WTC11 (cell line): ENCODE data around the gene AQP12A.

Source experiments
- ETV6 ChIP-seq: sonication (generic); formaldehyde crosslinking; IDR thresholded peaks from 2 replicates; pipeline ENCODE4 v1.8.1; 2022; ENCODE audit warnings: mild to moderate bottlenecking, missing genetic modification reagents
- FOXP1 ChIP-seq: sonication (generic); formaldehyde crosslinking; IDR thresholded peaks from 2 replicates; pipeline ENCODE4 v1.8.0; 2022; ENCODE audit warnings: missing genetic modification reagents, mild to moderate bottlenecking, moderate library complexity, borderline replicate concordance
- IRF1 ChIP-seq: sonication (generic); formaldehyde crosslinking; IDR thresholded peaks from 2 replicates; pipeline ENCODE4 v1.8.0; 2023; ENCODE audit warnings: missing genetic modification reagents
- SP1 ChIP-seq: sonication (generic); formaldehyde crosslinking; conservative IDR thresholded peaks from 2 replicates; pipeline ENCODE4 v1.8.1; 2022; ENCODE audit warnings: missing genetic modification reagents
- ZNF121 ChIP-seq: sonication (generic); formaldehyde crosslinking; IDR thresholded peaks from 2 replicates; pipeline ENCODE4 v1.8.0; 2023; ENCODE audit warnings: missing genetic modification reagents
- TF ChIP-seq, protein P1 (sequence below): fragments of 200-600 bp; IDR thresholded peaks from 2 replicates; pipeline ENCODE4 v1.8.0; 2022; ENCODE audit warnings: antibody characterized with exemption
- TF ChIP-seq, protein P2 (sequence below): sonication (generic); formaldehyde crosslinking; conservative IDR thresholded peaks from 2 replicates; pipeline ENCODE4 v1.8.1; 2022; ENCODE audit warnings: mild to moderate bottlenecking, missing genetic modification reagents
- TF ChIP-seq, protein P3 (sequence below): sonication (generic); formaldehyde crosslinking; IDR thresholded peaks from 2 replicates; pipeline ENCODE4 v1.8.1; 2022; ENCODE audit warnings: low read depth, missing genetic modification reagents, borderline replicate concordance
- TF ChIP-seq, protein P4 (sequence below): sonication (generic); formaldehyde crosslinking; IDR thresholded peaks from 2 replicates; pipeline ENCODE4 v1.8.0; 2022; ENCODE audit warnings: mild to moderate bottlenecking, missing genetic modification reagents

DNA sequence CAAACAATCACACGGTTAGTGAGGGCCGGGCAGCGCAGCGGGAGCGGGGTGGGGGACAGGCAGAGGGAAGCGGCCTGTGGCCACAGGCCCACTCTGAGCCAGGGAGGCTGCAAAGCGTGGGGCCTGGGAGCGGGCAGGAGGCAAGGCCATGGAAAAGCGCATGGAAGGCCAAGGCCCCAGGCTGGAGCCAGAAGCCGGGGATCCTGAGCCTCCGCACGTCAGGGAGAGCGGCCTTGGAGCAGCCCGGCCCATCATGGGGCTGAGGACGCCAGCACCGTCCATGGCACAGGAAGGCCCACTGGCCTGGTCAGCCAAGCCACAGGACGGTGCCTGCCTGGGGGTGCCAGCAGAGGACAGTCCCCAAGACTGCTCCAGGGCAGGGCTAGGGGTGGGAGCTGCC, 43.1 kb downstream of the AQP12A start:
- no peak for TF ChIP-seq FOXP1
- TF ChIP-seq, protein P1, sequence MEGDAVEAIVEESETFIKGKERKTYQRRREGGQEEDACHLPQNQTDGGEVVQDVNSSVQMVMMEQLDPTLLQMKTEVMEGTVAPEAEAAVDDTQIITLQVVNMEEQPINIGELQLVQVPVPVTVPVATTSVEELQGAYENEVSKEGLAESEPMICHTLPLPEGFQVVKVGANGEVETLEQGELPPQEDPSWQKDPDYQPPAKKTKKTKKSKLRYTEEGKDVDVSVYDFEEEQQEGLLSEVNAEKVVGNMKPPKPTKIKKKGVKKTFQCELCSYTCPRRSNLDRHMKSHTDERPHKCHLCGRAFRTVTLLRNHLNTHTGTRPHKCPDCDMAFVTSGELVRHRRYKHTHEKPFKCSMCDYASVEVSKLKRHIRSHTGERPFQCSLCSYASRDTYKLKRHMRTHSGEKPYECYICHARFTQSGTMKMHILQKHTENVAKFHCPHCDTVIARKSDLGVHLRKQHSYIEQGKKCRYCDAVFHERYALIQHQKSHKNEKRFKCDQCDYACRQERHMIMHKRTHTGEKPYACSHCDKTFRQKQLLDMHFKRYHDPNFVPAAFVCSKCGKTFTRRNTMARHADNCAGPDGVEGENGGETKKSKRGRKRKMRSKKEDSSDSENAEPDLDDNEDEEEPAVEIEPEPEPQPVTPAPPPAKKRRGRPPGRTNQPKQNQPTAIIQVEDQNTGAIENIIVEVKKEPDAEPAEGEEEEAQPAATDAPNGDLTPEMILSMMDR: no peak
- no peak for TF ChIP-seq IRF1 (CRISPR knock-in tag)
- TF ChIP-seq, protein P2, sequence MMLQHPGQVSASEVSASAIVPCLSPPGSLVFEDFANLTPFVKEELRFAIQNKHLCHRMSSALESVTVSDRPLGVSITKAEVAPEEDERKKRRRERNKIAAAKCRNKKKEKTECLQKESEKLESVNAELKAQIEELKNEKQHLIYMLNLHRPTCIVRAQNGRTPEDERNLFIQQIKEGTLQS (CRISPR knock-in tag): no peak
- TF ChIP-seq ETV6 (CRISPR knock-in tag): no peak
- TF ChIP-seq, protein P3, sequence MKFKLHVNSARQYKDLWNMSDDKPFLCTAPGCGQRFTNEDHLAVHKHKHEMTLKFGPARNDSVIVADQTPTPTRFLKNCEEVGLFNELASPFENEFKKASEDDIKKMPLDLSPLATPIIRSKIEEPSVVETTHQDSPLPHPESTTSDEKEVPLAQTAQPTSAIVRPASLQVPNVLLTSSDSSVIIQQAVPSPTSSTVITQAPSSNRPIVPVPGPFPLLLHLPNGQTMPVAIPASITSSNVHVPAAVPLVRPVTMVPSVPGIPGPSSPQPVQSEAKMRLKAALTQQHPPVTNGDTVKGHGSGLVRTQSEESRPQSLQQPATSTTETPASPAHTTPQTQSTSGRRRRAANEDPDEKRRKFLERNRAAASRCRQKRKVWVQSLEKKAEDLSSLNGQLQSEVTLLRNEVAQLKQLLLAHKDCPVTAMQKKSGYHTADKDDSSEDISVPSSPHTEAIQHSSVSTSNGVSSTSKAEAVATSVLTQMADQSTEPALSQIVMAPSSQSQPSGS (CRISPR knock-in tag): no peak
- no peak for TF ChIP-seq ZNF121 (CRISPR knock-in tag)
- TF ChIP-seq SP1 (CRISPR knock-in tag): no peak
- TF ChIP-seq, protein P4, sequence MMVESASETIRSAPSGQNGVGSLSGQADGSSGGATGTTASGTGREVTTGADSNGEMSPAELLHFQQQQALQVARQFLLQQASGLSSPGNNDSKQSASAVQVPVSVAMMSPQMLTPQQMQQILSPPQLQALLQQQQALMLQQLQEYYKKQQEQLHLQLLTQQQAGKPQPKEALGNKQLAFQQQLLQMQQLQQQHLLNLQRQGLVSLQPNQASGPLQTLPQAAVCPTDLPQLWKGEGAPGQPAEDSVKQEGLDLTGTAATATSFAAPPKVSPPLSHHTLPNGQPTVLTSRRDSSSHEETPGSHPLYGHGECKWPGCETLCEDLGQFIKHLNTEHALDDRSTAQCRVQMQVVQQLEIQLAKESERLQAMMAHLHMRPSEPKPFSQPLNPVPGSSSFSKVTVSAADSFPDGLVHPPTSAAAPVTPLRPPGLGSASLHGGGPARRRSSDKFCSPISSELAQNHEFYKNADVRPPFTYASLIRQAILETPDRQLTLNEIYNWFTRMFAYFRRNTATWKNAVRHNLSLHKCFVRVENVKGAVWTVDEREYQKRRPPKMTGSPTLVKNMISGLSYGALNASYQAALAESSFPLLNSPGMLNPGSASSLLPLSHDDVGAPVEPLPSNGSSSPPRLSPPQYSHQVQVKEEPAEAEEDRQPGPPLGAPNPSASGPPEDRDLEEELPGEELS (CRISPR knock-in tag): no peak
